GM18519 (cell line): ENCODE results near the gene TRIM33.
A peak's percentile ranks its signal among the peaks of the same experiment; 100 is the strongest.
"Not testable (repeated sequence)": the region's sequence is repeated elsewhere in the genome, so short reads cannot be mapped to it uniquely, and the experiment has no call there.

ENCODE experiments used
- ATAC-seq: cut with Tn5 transposase; IDR thresholded peaks from one replicate; pipeline ENCODE4 v1.9.1; 2021; ENCODE audit warnings: mild to moderate bottlenecking, moderate library complexity; ENCODE audit not compliant: unreplicated experiment, low FRiP score

Gene TRIM33

GRCh38 chr1:114363230-114363629, 147.8 kb downstream of the TRIM33 start:
- not testable (repeated sequence) for ATAC-seq

- no peak for ATAC-seq
Observed at GRCh38 chr1:114359791-114360190, 151.2 kb downstream of the TRIM33 start.

- ATAC-seq = no peak
Observed at GRCh38 chr1:114355240-114355639, 155.8 kb downstream of the TRIM33 start.

DNA sequence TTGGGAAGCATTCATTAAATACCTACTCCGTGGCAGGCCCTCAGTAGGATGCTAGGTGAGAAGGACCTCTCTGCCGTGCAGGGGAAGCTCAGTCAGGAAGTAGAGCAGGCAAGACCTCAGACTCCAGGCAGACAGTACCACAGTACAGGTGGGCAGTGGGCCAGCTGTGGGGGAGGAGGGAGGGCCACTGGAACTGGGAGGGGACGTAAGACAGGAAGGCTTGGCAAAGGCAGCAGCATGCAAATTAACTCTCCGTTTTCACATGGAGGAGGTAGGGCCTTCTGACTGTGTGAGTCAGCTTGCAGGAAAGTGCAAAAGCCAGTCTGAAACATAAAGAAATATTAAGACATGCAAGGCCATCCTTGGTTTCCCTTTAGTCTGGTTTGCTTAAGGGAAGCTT, 157.7 kb downstream of the TRIM33 start:
- no peak for ATAC-seq

DNA sequence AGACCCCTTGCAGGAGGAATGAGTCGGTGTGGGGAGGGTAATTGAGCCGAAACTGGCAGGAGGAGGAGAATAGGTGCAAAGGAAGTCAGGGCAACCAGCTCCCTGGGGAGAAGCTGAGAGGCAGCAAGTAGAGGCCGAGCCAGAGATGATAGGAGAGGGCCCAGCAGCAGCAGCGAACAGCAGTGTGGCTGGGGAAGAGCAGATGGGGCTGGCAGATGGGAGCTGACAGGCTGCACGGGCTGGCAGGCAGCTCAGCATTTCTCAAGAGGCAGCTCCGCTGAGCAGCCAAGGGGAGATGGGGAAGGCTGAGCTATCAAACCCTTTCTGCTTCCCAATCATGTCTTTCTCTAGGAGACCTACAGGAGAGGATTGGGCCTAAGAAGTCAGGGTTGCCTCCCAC, 158.2 kb downstream of the TRIM33 start:
- no peak for ATAC-seq

GRCh38 chr1:114350731-114351445, 160.1 kb downstream of the TRIM33 start:
- no peak for ATAC-seq

DNA sequence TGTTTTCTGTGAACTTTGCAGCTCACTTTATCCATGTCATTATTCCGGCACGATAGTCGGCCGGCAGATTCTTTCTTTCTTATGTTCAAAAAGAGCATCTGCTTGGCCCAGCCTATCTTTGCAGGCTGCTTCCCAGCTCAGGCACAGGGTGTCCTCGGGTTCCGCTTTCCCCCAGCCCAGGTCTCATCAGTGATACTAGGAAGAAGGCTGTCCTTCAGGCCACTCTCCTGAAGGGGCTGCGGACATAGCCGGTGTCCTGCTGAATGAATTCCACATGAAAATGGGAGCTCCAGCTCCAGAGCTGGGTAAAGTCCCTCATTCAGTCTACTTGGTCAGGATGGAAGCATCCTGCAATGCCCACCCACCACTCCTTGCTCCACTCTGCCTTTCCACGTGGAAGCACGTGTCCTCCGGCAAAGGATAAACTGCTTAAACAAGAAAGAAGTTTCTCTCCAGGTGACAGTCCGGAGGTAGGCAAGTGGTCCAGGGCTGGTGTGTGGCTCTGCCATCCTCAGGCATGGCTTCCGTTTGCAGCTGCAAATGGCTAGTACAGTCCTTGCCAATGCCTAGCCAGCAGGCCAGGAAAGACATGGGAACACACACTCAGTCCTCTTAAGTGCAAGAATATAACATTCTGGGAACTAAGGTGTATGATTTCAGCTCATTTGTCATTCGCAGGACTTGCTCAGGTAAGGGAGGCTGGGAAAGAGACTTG, 161.0 kb downstream of the TRIM33 start:
- ATAC-seq = no peak

GRCh38 chr1:114347431-114348209, 163.4 kb downstream of the TRIM33 start:
- no peak for ATAC-seq

GRCh38 chr1:114346480-114347029, 164.4 kb downstream of the TRIM33 start:
- peak; percentile 99 for ATAC-seq

DNA sequence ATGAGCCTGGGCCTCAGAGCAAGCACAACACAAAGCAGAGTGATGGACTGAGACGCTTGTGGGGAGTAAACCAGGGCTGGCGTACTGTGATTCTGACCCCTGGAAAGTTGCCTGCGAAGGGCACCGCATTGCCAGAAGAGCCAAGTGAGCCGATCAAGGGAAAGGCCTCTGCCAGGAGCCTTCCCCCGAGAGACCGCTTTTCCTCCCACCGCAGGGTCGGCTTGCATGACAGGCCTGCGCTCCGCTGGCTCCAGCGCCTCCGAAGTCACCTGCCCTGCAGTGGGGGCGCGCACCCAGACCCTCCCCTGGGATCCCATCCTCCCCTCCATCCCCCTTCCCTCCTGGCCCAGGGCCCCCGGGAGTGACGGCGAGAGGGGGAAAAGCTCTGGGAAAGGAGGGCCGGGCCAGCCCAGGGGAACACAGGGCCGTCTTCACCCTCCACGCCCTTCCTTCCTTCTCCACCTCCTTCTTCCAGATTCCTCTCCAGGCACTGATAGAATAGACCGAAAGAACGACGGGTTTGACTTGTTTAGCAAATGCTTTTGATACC, 165.0 kb downstream of the TRIM33 start:
- no peak for ATAC-seq

DNA sequence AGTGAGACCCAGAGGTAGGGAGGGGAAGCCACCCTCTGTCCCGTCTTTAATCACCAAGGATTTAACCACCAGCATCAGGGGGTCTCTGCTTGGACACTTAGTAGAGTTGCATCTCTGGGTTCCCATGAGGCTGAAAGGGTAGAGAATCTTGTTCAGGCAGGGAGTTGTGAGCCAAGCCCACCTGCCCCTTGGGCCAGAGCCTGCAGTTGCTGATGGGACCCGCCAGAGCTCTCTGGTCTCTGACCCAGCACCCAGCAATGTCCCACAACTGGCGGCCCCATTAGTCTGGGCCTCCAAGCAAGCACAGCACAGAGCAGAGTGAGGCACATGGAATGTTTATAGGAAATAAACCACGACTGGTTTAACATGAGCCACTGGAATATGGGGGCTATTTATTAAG, 166.3 kb downstream of the TRIM33 start:
- no peak for ATAC-seq
